HUDEP-2 (cell line): ENCODE data around the gene NR2E1.

Experiments used
- DNase-seq, 76 experiments: peaks; one replicate each; lab custom pipeline; 2025; ENCODE audit not compliant: unreplicated experiment in 76 of 76; lab: John Stamatoyannopoulos, UW

The NR2E1 gene

DNA sequence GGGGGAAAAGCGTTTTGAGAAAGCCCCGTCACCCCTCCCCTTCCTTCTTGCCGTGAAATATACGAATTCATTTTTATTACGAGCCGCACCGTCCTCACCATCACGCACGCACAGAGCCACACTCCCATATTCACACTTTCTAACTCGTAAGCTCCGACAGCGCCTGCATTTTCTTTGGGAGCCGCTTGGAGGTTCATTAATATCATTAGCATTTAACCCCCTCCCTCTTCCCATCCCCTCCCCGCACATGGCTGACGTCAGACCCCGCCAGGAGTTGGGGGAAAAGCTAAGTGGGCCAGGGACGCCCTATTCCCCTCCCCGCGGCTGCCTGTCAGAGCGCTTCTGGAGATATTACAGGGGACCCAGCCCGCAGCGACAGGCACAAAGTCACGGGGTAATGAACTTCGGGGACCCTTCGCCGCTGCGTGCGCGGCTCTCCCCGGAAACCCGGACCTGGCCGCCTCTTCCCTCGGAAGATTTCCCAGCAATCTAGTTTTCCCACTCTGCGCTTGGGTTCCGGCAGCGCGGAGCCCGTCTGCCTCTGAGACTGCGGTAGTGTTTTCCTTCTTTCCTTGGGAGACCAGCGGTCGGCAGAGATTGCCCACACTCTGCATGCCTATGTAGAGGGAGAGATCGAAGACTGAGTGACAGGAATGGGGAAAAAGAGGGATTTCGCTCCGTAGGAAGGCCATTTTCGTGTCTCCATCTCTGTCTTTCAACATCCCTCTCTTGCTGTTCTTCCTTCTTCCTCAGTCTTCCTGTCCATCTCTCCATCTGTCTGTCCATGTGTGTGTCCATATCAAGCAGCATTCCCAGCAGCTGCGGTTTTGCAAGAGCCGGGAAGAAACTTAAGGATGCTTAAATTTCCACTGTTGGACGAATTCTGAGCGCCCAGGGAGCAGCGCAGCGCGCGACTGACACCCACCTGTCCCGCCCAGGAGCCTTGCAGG is at the start of gene NR2E1:
Gene NR2E1, plus strand, starts transcription at position 309 of the 950 bp plus-strand sequence. CDS start 744 bp downstream, outside the sequence.
- no peak for DNase-seq

DNA sequence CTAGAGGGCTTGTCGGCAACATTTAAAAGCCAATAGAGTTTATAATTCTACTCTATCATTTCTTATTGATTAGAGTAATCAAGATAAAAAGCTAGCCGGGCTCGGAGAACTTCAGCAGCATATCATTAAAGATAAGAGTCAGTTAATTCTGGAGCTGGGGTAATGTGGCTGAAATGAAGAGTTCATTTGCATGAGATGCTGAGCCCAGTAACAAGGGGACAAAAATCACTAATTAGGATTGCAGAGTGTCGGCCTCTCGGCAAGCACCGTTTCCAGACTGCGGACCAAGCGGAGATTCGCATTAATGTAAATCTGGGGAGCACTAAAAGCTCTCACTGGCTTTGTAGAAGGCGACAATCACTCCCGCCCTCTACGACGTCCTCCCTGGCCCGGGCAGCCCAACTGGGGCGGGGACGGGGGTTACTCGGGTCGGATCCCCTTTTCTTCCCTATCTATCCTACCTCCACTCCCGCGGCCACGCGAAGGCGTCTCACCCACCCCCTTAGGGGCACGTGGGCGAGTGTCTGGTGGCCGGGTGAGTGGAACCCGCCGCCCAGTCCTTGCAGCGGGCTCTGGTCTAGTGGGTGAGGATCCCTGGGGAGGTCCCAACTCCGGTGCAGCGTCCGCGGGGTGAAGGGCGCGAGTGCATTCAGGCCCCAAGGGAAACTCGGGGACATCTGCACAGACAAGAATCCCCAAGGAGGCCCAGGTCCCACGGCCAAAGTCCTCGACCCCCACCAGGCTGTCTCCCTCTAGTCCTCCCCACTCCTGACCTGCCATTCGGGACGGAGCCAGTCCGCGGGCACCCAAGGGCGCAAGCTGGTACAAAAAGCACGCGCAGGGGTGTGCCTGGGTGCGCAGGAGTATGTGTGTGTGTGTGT is 49.0 kb upstream of the NR2E1 start:
- DNase-seq = no peak

DNA sequence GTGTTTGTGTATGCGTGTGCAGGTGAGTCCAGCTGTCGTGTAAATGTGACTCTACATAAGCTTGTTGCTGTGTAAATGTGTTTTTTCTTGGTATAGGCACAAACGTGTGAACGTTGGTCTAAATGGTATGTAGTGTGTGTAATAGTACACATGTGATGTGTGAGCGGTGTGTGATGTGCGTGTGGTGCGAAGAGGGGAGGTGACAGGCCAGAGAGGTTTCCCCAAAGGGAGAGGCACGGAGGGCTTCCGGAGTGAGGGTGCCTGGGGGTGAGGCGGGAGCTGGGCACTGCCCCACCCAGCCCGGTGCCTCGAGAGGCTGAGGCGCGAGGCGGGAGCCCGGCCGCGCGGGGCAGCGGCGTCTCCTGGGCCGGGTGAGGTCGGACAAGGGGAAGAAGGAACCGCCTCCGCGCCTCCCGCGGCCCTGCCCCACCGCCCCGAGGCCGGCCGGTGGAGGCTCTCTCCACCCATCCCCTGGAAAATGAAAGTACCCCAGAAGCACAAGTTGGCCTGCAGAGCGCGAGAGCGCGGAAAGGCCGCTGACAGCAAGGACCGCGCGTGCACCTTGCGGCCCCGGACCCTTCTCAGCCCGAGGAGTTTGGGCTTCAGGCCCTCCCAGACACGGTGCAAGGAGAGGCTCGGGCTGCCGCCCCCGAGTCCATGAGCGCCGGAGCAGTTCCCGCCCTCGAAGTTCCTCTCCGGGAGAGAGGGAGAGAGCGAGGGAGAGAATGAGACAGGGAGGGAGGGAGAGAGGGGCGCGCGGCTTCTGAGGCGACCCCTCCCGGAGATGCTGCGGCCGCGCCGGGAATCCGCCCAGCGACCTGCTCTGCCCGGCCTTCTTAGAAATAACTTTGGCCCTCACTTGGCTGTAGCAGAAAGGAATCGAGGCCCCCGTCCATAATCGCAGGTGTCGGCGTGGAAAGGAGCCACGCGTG is 48.1 kb upstream of the NR2E1 start:
- DNase-seq = peak in 12 of 76 experiments; percentile 12 to 51 (median 22)

DNA sequence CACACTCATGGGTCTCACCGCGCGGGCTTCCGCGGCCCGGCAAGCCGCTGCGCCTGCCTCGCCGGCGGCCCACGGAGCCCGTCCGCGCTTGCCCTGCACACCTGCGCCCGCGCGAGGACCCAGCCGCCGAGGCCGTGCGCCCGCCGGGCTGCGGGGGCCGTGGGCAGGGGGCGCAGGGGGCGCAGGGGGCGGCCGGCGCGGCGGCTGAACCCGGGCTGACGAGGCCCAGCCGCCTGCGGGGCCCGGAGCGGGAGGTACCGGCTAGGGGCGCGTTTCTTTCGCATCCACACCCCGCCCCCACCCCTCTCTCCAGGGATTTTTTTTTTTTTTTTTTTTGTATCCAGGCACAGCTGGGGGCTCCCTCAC is 47.5 kb upstream of the NR2E1 start:
- DNase-seq = no peak

DNA sequence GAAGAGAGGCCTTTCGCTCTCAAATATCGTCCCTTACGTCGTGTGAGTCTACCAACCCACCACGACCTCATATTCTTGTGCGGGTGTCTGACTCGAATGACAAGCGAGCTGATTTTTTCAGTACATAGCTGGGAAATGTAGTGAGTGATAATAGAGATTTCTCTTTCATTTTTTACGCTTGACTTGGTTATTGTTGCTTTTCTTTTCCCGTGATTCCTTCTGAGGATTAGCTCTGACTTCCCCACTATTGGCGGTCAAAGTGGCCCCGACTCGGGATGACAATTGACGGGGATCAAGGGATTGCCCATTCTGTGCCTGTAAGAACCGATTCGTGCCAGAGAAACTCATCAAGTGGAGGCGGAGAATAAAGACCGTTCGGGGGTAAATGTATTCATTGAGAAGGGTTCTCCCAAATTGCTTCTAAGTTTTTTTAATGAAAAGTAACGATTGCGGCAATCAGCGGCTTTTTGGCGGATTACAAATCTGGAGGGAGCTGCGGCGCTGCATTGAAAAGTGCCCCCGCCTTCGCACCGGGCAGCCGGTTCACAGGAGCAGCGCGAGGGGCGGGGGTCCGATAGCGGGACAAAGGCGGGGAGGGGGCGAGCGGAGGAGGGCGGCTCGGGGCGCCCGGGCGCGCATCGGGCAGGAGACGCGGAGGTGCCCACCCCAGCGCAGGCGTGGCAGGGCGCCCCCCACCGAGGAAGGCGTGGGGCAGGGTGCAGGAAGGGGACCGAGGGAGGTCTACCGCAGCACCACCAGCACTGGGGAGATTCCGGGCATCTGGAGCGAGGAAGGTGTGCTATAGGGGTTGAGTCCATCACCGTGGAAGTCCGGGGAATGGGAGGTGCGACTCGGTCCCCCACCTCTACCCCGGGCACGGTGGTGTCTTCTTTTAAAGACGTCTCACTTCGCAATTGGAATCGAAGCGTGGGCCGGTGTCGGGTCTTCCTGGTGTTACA is 46.7 kb upstream of the NR2E1 start:
- no peak for DNase-seq

DNA sequence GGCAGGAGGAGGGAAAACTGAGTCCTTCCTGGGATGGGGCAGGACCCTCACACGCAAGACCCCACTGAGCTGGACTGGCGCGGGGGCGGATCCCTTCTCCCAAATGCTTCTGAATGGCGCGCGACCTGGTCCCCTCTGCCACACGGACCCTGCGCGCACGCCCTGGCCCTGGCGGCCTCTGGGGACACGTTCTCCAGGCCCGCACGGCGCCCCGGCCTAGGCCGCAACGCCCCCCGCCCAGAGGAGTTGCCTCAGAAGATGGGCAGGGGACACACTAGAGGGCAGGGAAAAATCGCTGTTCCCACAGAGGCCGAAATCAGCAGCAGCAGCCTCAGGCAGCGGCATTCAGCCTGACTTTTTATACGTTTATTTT is 46.1 kb upstream of the NR2E1 start:
- DNase-seq = no peak

DNA sequence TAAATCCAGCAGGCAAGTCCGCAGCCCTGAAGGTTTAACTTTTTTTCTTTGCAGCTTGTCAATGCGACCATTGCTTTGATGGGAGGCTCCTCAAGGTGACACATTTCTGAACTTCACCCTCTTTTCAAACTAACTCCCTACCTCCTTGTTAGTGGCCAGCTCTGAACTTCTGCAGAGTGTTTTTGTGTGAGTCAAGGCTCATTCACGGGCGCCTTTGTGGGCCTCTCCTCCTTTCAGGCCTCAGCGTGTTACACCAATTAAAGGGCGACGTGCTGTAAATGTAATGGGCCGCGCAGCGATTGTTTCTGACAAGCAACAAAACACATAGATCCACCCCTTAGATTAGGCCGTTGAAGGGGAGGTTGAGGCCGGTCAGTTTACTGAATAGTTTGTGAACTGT is 45.5 kb upstream of the NR2E1 start:
- no peak for DNase-seq

DNA sequence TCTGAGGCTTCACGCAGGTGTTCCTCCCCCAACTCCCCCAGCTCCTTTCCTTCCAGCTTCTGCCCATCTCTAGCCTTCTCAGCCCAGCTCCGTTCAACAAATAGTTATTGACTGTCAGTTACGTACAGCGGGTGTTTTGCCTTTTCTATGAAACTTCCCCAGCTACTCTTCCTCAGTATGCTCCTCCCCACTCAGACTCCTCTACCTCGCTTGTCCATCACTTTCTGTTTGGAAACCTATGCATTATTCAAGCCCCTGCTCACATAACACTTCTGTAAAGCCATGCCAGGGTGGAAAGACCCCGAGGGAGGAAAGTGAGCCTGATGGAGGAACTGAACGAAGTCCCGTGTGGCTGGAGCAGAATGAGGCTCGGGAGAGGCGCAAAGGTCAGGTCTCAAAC is 44.2 kb upstream of the NR2E1 start:
- DNase-seq = no peak

DNA sequence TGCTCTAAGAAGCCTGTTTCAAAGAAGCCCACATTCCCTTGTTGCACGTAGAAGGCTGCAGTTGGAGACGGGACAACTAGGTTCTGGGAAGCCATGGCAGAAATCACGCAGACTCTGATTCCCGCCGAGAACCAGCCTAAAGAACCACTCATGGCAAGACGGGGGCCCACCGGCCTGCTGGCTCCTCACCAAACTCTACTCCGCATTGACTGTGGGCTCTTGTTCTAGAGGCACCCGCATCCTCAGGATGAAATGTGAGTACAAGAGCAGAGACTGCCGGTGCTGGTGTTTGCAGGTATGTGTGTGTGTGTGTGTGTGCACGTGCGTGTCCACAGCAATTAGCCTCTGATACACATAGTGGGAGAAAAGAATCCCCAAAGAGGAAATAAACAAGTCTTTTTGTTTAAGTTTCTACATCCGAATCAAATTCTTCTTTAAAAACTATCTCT is 42.3 kb upstream of the NR2E1 start:
- DNase-seq = no peak

DNA sequence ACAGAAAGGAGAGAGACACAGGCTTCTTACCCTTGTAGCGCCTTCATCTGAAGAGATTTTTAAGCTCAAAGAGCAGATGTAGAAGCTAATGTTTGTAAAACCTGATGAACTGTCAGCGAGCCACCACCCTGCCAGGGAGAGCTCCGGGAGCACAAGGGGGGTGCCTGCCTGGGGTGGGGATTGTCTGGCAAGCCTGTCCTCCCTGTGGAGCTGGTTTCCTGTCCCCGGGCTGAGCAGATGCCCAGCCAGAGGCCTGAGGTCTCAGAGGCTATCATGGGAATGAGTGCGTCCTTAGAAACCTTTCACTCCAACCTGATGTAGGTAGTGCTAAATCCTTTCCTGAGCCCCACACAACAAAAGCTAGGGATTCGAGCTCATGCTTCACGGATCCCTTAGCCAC is 41.9 kb upstream of the NR2E1 start:
- DNase-seq = no peak

DNA sequence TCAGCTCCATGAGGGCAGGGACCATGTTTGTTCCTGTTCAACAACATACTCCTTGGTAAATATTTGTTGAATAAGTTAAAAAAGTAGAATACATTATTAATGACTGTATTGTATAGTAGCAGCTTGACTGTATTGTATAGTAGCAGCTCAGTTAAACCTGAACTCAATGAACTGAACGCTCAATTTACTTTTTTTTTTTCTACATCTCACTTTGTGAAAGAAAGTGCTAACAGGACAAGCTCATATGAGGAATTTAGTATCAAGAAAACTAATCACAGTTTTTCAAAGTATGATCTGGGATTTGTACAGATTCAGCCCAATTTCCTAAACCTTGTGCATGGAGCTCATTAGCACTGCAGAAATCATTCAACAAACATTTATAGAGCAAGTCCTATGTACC is 38.8 kb upstream of the NR2E1 start:
- DNase-seq = no peak

DNA sequence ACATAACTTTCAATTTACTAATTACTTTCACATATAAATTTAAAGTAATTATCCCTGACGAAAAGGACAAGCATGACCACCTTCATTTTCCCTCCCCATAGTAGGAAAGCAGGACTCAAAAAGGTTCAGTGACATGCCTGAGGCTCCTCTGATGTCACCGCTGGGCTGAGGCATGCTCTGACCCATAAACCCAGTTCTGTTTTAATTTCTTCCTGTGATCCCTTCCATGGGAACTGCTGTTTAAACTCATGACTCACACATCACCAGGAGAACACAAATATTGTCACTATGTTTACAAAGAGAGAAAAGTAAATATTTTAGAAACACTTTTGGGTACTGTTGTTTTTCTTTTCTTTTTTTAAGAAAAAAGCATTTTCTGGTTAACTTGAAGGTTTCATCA is 38.0 kb upstream of the NR2E1 start:
- no peak for DNase-seq

DNA sequence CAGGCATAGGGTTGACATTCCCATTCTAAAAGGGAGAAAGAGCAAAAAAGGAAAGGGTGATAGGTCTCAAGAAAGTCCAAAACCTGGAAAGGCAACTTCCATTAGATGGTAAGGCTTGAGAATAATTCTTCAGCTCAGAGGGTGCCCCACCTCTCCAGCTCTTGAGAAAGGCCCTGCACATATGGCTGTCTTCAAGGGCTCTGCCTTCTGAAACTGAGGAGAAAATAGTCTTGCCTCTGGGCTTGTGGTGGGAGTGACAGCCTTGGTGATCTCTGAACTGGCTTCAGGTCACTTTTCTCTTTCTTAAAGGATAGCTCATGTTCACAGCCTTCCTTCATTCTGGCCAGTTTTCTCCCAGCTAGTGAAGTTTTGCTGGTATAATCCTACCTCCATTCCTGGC is 35.6 kb upstream of the NR2E1 start:
- no peak for DNase-seq

DNA sequence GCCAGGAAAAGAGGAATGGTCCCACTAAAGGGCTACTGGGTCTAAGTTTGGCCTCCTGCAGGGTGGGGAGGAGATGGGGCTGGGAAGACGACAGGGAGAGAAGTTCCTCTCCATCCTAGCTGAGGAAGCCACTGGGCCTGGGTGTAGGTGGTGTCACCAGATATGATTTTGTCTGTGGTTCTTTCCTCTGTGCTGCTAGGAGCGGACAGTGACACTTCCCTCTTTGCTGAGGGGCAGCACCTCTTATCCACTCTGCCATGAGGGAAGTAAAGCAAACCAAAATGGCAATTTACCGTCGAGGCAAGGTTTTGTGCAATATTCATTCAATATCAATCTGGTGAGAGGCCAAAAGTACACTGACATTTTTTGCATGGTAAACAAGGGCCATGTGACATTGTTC is 33.0 kb upstream of the NR2E1 start:
- DNase-seq = no peak

DNA sequence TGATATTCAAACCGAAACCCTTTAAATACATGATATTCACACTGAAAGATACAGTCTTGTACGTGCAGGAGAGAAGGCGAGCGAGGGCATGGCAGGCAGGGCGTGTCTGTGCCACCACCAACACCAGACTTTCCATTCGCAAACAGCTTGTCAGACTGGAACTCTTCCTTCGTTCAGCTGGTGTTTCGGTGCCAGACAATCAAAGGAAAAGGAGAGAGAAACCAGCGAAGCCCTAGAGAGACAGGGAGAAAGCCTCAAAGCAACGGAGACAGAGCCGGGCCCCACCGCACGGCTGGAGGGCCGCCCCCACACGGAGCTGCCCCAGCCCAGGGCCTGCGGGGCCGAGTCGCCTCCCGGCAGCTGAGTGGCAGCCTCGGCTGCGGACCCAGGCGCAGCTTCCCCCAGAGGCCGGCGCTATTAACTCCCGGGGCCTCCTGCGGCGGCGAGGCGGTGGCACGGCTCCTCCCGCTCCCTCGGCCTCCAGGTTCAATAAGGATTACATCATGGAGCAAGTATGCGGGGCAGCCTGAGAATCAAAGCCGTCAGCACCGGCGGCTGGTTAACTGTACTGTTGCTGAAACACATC is 32.1 kb upstream of the NR2E1 start:
- DNase-seq = peak in 3 of 76 experiments; percentile 6 to 27 (median 18)

DNA sequence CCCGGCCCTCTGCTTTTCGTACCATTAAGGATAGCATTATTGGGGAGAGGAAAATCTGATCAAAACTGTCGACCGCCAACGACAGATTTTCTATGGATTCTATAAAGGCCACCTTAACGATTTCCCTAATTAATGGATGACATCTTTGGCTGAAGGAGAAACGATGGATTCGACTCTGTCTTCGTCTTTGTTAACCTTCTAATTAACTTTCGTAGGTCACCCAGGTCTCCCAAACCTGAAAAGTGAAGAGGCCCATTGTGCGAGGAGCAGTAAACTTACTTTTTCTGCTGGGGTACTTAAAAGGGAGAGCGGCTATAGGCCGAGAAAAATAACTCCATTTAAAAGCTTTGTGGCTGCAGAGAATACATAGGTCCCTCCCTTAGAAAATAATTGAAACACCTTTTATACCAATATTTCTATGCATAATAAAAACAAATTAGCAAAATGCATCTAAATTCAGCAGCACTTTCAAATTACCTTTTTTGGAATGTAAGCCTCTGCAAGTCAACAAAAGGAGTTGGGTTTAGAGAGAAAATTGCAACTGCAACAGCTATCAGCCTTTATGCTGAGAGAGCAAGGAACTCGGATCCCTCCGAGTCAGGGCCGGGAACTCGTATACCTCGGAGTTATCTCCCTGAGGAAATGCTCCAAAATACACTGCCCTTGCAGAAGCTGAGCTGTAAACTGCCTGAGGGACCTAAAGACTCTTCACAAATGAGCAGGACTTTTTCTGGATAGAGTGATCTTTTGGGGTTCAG is 31.4 kb upstream of the NR2E1 start:
- DNase-seq = no peak

DNA sequence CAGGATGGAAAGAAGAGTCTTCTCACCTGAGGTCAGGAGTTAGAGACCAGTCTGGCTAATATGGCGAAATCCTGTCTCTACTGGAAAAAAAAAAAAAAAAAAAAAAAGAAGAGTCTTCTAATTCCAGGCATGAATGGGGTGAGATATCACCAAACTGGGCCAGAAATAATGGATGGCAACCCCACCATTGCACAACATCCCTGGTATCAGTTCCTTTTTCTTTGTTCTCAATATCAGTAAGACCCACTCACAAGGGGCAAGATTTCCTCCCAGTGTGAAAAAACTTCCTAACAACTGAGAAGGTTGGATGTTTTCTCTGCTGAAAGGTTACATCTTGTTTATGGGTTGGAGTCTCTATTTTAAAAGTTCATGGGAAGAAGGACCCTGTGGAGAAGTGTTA is 23.6 kb upstream of the NR2E1 start:
- no peak for DNase-seq

DNA sequence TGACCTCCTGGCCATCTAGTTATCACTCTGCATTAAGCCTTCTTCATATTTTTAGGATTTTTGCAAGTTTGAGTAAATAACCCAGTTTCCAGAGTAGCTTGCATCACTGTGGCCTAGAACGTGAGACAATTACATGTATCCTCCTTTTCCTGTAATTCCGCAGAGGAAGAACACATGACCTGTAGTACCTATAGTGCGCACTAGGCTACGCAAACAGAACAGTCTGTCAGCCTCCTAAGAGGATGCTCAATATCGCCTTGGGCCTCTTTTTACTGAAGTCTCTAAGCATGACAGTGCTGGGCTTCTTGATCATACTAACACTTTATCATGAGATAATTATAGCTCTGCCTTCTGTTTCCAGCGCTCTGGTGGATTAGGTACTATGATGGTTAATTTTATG is 20.2 kb upstream of the NR2E1 start:
- no peak for DNase-seq
